H1 (cell line): ENCODE data around the gene MRPS25. TPM values are rescaled to one million over a fixed set of nuclear protein-coding genes. Genes with fewer than 3 reads are reported as not detected.

Experiments
- NRF1 ChIP-seq: IDR thresholded peaks from 2 replicates; pipeline ENCODE4 v1.6.1; 2011; ENCODE audit warnings: mild to moderate bottlenecking, low read depth, low read length, improper control_type of control experiment
- TBP ChIP-seq: IDR thresholded peaks from 2 replicates; pipeline ENCODE4 v1.6.1; 2011; ENCODE audit warnings: low read depth, low read length, improper control_type of control experiment
- YY1 ChIP-seq: IDR thresholded peaks from 2 replicates; pipeline ENCODE4 v1.6.1; 2011; ENCODE audit warnings: low read depth, mild to moderate bottlenecking, low read length
- polyA plus RNA-seq, 7 experiments: library from polyadenylated mRNA; depleted of rRNA in 3 of 7; stranded (reverse) in 5 of 7; unstranded in 2 of 7; fragments of >200 nt in 5 of 7; fragments of 200-250 nt in 2 of 7; gene quantifications; 1 replicate in 5 of 7; 2 replicates in 1 of 7; 4 replicates in 1 of 7; pipeline versions ENCODE4 v1.2.1 to v1.2.3, GENCODE V29; 2011 to 2013; ENCODE audit warnings: missing spikeins in 2 of 7, mixed read lengths in 2 of 7
- total RNA-seq: library from RNA; stranded (reverse); fragmentation: NEBNext Ultra II Directional; extraction: Animal tissue kit (Norgen Biotek cat#: 25700); gene quantifications from 2 replicates; pipeline ENCODE4 v1.2.1, GENCODE V29; 2021
- TF ChIP-seq, protein P1 (sequence below): IDR thresholded peaks from 2 replicates; pipeline ENCODE4 v1.6.1; 2012; ENCODE audit warnings: inconsistent platforms

The MRPS25 gene
- total and polyA plus RNA-seq, 2 of the 8 experiments (the other 6 are each of a cell fraction or from before 2014, with no cell fraction given) = 23.0 to 56.5 TPM

DNA sequence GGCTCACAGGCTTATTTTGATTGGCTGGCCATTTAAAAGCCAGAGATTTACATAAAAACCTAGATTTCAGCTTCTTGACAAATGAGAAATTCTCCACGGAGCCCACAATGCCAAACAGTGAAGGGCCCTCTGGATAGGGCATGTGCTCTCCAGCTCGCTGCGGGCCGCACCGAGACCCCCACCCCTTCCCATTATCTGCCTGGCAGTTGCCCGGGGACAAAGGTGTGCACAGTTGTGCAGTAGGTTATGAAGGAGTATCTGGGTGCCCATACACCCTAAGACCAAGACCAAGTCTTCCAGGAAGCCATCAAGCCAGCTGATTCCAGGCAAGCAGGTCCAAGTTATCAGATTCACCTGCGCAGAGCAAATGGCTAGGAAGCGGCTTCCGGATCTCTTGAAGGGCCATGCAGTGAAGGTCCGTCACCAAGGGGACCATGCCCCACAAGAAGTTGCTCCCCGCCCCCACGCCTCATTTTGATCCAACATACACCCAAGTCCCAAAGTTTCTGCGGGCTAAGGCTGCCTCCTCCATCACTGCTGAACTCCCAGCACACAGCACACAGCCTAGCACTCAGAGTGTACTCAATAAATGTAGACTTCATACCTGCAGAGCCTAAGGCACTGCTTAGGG lies 1.3 kb downstream of the MRPS25 start (continued):
- TF ChIP-seq NRF1 (no peak), YY1 (no peak), TBP (no peak)
- TF ChIP-seq, protein P1, sequence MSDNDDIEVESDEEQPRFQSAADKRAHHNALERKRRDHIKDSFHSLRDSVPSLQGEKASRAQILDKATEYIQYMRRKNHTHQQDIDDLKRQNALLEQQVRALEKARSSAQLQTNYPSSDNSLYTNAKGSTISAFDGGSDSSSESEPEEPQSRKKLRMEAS = no peak
